GM19099 (cell line): ENCODE measurements around the gene PKLR.

Experiments
- POLR2A ChIP-seq: IDR thresholded peaks from 3 replicates; pipeline ENCODE4 v1.6.1; 2011; ENCODE audit warnings: low read depth; ENCODE audit not compliant: insufficient read length; ENCODE audit errors: extremely low read depth

The PKLR gene

DNA sequence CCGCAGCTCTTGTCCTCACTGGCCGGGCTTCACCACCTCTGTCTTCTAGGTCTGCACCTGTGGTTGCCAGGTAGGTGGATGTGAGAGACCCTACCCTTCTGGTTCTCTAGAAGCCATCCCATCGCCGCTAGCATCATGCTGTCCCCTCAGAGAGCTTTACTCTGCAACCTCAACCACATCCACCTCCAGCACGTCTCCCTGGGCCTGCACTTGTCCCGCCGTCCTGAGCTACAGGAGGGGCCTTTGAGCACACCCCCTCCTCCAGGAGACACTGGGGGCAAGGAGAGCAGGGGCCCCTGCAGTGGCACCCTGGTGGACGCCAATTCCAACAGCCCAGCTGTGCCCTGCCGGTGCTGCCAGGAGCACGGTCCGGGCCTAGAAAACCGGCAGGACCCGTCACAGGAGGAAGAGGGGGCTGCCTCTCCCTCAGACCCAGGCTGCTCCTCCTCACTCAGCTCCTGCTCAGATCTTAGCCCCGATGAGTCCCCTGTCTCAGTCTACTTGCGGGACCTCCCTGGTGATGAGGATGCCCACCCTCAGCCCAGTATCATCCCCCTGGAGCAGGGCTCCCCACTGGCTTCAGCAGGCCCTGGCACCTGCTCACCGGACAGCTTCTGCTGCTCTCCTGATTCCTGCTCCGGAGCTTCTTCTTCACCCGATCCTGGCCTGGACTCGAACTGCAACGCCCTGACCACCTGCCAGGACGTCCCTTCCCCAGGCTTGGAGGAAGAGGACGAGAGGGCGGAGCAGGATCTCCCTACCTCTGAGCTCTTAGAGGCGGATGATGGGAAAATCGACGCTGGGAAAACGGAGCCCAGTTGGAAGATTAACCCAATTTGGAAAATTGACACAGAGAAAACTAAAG is 20.6 kb upstream of the PKLR start:
- TF ChIP-seq POLR2A = no peak

DNA sequence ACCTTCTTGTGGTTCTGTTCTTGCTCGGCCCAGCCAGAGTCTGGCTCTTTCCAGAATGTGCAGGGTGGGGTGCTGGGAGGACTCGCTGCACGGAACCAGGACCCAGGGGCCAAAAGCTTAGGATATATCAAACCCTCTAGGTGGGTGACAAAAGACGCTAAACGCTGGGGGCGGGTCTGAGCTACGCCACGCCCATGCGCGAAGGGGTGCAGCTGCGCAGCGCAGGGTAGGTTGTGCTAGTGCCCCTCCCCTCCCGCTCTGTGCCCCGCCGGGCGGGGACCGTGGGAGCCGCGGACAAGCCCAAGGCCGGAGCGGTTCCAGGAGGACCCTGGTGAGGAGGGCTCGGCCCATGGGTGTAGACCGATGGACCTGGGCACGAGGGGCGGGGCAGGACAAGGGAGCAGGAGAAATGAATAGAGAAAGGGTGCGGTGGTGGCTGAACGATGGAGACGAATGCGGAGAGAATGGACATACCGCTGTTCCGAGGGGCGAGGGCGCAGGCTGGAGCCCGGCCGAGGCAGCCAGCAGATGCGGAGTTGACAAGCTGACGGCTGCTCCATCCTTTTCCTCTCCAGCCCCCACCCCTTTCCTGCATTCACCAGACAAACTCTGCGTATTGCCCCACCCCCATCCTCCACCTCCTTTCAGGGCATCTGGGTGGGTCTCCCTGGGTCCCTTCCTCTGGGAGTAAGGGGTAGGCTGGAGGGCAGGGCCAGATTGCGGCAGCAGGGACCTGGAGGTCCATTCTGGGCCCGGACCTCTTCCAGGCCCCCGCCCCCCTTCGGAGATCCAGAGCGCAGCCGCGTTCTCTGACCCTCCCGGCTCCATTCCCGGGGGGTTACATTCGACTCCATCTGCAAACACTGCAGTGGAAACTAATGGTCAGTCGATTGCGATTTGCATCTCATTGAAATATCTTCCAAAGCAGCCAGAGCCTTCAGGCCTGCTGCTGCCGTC is 19.7 kb upstream of the PKLR start, which contains the start of gene RUSC1:
Gene RUSC1 (plus strand): TSS at position 234 of the 957 bp plus-strand sequence. CDS start 880 bp downstream, outside the sequence.
- TF ChIP-seq POLR2A = peak; percentile 40

- TF ChIP-seq POLR2A = no peak
These were observed 19.0 kb upstream of the PKLR start for GRCh38 chr1:155320252-155320651.

GRCh38 chr1:155319536-155319935 is 18.3 kb upstream of the PKLR start:
- no peak for TF ChIP-seq POLR2A

DNA sequence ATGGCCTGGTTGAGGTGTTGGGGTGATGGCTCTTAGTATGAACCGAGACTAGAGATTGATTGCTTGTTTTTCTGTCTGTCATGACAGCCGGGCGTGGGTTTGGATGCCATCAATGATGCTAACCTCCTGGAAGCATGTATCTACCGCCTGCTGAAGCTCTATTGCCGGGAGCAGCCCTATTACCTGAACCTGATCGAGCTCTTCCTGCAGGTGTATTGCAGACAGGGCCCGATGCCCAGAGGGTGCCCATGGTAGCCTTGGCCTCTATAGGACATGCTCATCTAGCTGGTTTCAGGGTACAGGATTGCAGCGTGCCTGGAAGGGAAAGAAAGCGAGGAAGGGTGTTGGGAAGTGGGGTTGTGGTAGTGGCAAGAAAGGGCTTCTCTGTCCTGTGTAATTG is 16.8 kb upstream of the PKLR start:
- peak; percentile 8 for TF ChIP-seq POLR2A

DNA sequence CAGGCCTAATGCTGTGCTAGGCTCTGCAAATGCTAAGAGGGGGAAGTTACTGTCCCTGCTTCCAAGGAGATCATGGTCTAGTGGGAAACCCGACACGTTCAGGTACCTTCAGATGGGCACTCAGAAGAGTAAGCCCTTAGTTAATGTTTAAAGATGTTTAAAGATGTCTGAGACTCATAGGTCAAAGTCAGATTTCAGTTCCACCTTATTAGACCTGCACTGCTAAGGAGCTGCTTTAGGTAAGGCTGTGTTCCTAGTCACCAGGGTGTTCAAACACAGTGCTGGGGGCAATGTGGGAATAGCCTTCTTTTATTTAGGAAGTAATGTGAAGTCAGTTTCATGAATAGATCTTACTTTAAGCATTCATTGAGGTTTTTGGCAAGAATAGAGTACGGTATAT is 15.7 kb upstream of the PKLR start:
- TF ChIP-seq POLR2A = no peak

DNA sequence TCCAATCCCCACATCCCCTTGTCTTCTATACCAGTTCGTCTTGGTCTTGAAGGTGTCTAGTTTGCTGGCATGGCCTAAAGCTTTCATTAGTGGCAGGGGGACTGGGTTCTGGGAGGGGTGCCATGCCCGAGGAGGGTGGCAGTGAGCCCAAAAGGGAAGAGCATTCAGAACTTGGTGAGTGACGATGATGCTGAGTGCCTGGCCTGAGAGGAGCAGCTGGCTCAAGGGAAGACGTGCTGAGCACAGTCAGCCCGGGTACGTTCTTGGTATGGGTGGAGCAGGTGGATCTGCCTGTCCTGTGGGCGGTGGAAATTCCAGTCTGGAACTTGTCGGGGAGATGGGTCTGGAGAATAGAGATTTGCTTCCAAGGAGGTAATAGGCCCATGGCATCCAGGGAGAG is 12.0 kb upstream of the PKLR start:
- no peak for TF ChIP-seq POLR2A

DNA sequence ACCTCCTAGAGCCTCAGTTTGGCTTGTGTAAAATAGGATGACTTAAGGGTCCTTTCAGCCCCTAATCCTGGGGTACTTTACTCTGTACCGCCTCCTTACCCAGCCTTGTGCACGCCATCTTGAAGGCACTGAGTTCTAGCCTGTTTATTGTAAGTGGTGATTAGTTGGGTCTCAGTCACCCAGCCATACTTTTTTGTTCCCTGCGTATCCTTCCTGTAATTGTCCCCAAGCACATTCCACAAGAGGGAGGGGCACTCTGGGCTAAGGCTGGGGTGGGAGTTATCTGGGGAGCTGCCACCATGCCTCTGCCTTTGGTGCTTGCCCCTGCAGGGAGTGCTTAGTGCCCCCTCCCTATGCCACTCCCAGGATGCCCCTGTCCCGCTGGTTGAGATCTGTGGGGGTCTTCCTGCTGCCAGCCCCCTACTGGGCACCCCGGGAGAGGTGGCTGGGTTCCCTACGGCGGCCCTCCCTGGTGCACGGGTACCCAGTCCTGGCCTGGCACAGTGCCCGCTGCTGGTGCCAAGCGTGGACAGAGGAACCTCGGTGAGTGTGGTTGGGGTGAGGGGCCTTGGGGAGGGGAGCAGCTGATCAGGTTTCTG is 8.3 kb upstream of the PKLR start:
- peak; percentile 36 for TF ChIP-seq POLR2A

GRCh38 chr1:155308493-155309422 is 7.5 kb upstream of the PKLR start, which contains the start of gene FDPS:
TSS of gene FDPS (plus strand) at chr1:155308866. CDS start at chr1:155309790, 924 bp downstream.
- peak; percentile 72 for TF ChIP-seq POLR2A

DNA sequence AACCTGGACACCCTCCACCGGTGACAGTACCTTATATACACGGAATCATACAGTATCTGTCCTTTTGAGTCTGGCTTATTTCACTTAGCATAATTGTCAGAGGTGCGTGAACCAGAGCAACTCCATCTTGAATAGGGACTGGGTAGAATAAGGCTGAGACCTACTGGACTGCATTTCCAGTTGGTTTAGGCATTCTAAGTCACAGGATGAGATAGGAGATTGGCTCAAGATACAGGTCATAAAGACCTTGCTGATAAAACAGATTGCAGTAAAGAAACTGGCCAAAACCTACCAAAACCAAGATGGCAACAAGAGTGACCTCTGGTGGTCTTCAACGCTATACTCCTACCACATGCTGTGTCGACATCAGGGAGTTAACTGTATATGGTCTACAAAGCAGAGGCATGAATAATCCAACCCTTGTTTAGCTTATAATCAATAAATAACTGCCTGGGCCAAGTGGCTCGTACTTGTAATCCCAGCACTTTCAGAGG is 6.1 kb upstream of the PKLR start:
- no peak for TF ChIP-seq POLR2A

DNA sequence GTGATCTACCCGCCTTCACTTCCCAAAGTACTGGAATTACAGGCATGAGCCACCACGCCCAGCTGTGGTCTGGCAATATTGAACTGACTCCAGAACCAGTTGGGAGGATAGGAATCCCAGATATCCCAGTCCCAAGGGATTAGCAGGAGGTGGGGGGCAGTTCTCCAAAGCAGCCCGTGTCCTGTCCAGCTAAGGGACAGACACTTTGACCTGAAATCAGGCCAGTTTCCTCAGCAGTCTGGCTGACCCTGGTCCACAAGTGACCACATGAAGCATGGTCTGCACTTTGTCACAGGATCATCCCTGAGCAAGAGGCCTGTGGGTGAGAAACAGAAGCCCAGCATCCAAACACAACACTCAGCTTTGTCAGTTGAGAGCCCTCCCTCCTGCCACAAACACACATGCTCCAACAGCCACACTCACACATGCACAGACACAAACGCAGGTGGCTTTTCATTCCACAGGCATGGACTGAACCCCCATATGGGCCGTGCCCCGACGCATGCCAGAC is 4.7 kb upstream of the PKLR start:
- no peak for TF ChIP-seq POLR2A

- peak; percentile 69 for TF ChIP-seq POLR2A
These were observed 3.4 kb upstream of the PKLR start for GRCh38 chr1:155304558-155305063.

- TF ChIP-seq POLR2A = no peak
These were observed 497 bp downstream of the PKLR start for GRCh38 chr1:155300553-155301329.
